HCT116 (cell line): ENCODE data around the gene VPS35.

Source experiments
- EGR1 ChIP-seq: IDR thresholded peaks from 2 replicates; pipeline ENCODE4 v1.6.1; 2012; ENCODE audit warnings: low read depth
- ELF1 ChIP-seq: IDR thresholded peaks from 2 replicates; pipeline ENCODE4 v1.6.1; 2012; ENCODE audit warnings: low read depth, borderline replicate concordance
- EZH2 ChIP-seq: fragments of 200-600 bp; sonication (generic); IDR thresholded peaks from 2 replicates; pipeline ENCODE4 v1.6.1; 2017; ENCODE audit warnings: antibody characterized with exemption, mixed run types
- EZH2phosphoT487 ChIP-seq: fragments of 200-600 bp; IDR thresholded peaks from 2 replicates; pipeline ENCODE4 v1.6.1; 2018; ENCODE audit warnings: antibody characterized with exemption, borderline replicate concordance
- POLR2A ChIP-seq: IDR thresholded peaks from 2 replicates; pipeline ENCODE4 v1.7.0; 2011; ENCODE audit warnings: borderline replicate concordance; ENCODE audit not compliant: insufficient read depth, insufficient read length; ENCODE audit errors: extremely low read depth
- POLR2AphosphoS5 ChIP-seq: IDR thresholded peaks from 2 replicates; pipeline ENCODE4 v1.6.1; 2011; ENCODE audit warnings: mild to moderate bottlenecking, low read depth, low read length, moderate library complexity
- RAD21 ChIP-seq: IDR thresholded peaks from 2 replicates; pipeline ENCODE4 v1.6.1; 2012; ENCODE audit warnings: low read depth, mild to moderate bottlenecking
- REST ChIP-seq: IDR thresholded peaks from 2 replicates; pipeline ENCODE4 v1.6.1; 2012; ENCODE audit warnings: low read depth
- SIN3A ChIP-seq: IDR thresholded peaks from 2 replicates; pipeline ENCODE4 v1.6.1; 2012; ENCODE audit warnings: low read depth
- SP1 ChIP-seq: IDR thresholded peaks from 2 replicates; pipeline ENCODE4 v1.6.1; 2012; ENCODE audit warnings: low read depth
- ZNF274 ChIP-seq: fragments of 200-500 bp; sonication (Bioruptor generic); IDR thresholded peaks from 2 replicates; pipeline ENCODE4 v1.6.1; 2014; ENCODE audit warnings: mild to moderate bottlenecking, low read depth, low read length, inconsistent platforms
- TF ChIP-seq, protein P1 (sequence below), 3 experiments: fragments of 200-600 bp in 1 of 3; sonication (generic) in 1 of 3; IDR thresholded peaks in 2 of 3; conservative IDR thresholded peaks in 1 of 3; 2 replicates each; pipeline ENCODE4 v1.5.1; 2012 to 2017; ENCODE audit warnings: low read depth in 2 of 3, low read length in 2 of 3, antibody characterized with exemption in 1 of 3, borderline replicate concordance in 1 of 3, control low read depth in 1 of 3, mild to moderate bottlenecking in 1 of 3, mixed read lengths in 1 of 3, mixed run types in 1 of 3, moderate library complexity in 1 of 3; ENCODE audit not compliant: insufficient read depth in 1 of 3

- TF ChIP-seq ELF1, result no peak
- TF ChIP-seq SIN3A, result no peak
- TF ChIP-seq REST, result no peak
- no peak for TF ChIP-seq EZH2phosphoT487
- TF ChIP-seq, protein P1, sequence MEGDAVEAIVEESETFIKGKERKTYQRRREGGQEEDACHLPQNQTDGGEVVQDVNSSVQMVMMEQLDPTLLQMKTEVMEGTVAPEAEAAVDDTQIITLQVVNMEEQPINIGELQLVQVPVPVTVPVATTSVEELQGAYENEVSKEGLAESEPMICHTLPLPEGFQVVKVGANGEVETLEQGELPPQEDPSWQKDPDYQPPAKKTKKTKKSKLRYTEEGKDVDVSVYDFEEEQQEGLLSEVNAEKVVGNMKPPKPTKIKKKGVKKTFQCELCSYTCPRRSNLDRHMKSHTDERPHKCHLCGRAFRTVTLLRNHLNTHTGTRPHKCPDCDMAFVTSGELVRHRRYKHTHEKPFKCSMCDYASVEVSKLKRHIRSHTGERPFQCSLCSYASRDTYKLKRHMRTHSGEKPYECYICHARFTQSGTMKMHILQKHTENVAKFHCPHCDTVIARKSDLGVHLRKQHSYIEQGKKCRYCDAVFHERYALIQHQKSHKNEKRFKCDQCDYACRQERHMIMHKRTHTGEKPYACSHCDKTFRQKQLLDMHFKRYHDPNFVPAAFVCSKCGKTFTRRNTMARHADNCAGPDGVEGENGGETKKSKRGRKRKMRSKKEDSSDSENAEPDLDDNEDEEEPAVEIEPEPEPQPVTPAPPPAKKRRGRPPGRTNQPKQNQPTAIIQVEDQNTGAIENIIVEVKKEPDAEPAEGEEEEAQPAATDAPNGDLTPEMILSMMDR (IDR thresholded peaks at IDR 0.05 in 2 of 3, conservative IDR thresholded peaks at IDR 0.05 in 1 of 3; ENCODE audit: borderline replicate concordance in 1 of 3, insufficient read depth in 1 of 3, low read depth in 2 of 3, low read length in 2 of 3), result no peak
- no peak for TF ChIP-seq RAD21
- no peak for TF ChIP-seq ZNF274
- TF ChIP-seq POLR2A, result no peak
- no peak for TF ChIP-seq POLR2AphosphoS5
- no peak for TF ChIP-seq EGR1
- no peak for TF ChIP-seq EZH2
- TF ChIP-seq SP1, result no peak
These were observed 41.1 kb upstream of the VPS35 start for GRCh38 chr16:46730126-46730525.
